GM23338 (cell line): Measurements from ENCODE around the gene FBLN2. TPM values are rescaled to one million over a fixed set of nuclear protein-coding genes. Genes with fewer than 3 reads are reported as not detected.

Experiments
- ATAC-seq: fragments of 200-7000 bp; cut with Tn5 transposase; 3 replicates; pipeline ENCODE4 v1.9.1; 2020
- DNase-seq: peaks from one replicate; pipeline ENCODE4 v3.0.0-alpha.2; 2015; ENCODE audit warnings: low spot score
- H2AFZ ChIP-seq: fragments of 200-600 bp; sonication (generic); 2 replicates; pipeline ENCODE4 v1.8.0; 2016; ENCODE audit warnings: antibody characterized with exemption, mild to moderate bottlenecking, moderate library complexity
- H3F3A ChIP-seq: fragments of 200-600 bp; sonication (generic); replicated peaks from 2 replicates; pipeline ENCODE4 v1.8.0; 2017; ENCODE audit warnings: antibody characterized with exemption, mixed run types, low read depth
- H3K27ac ChIP-seq: fragments of 200-600 bp; sonication (generic); 2 replicates; pipeline ENCODE4 v1.6.1; 2016; ENCODE audit warnings: low read depth
- H3K27me3 ChIP-seq: fragments of 200-600 bp; sonication (generic); 2 replicates; pipeline ENCODE4 v1.8.0; 2016; ENCODE audit warnings: mild to moderate bottlenecking, mixed run types, moderate library complexity; ENCODE audit not compliant: insufficient read depth
- H3K36me3 ChIP-seq: fragments of 200-600 bp; sonication (generic); 2 replicates; pipeline ENCODE4 v1.8.0; 2016; ENCODE audit warnings: mild to moderate bottlenecking; ENCODE audit not compliant: insufficient read depth
- H3K4me1 ChIP-seq: fragments of 200-600 bp; sonication (generic); 2 replicates; pipeline ENCODE4 v1.8.0; 2016; ENCODE audit warnings: mild to moderate bottlenecking, moderate library complexity; ENCODE audit not compliant: insufficient read depth
- H3K4me2 ChIP-seq: fragments of 200-600 bp; sonication (generic); 2 replicates; pipeline ENCODE4 v1.7.1; 2017; ENCODE audit warnings: mixed run types
- H3K4me3 ChIP-seq: fragments of 200-600 bp; sonication (generic); 2 replicates; pipeline ENCODE4 v1.6.1; 2016; ENCODE audit warnings: mixed run types
- H3K79me2 ChIP-seq: fragments of 200-600 bp; sonication (generic); replicated peaks from 2 replicates; pipeline ENCODE4 v1.8.0; 2017; ENCODE audit warnings: mild to moderate bottlenecking; ENCODE audit not compliant: insufficient read depth
- H3K9me2 ChIP-seq: fragments of 200-600 bp; sonication (generic); 2 replicates; pipeline ENCODE4 v1.8.0; 2017; ENCODE audit not compliant: insufficient read depth
- H4K20me1 ChIP-seq: fragments of 200-600 bp; sonication (generic); replicated peaks from 2 replicates; pipeline ENCODE4 v1.8.0; 2017; ENCODE audit warnings: mild to moderate bottlenecking; ENCODE audit not compliant: insufficient read depth
- H3K27ac Mint-ChIP-seq: 2 replicates; pipeline ENCODE4 v1.8.0; 2020; ENCODE audit warnings: inconsistent platforms, mild to moderate bottlenecking, moderate library complexity, mixed read lengths
- H3K27me3 Mint-ChIP-seq: 3 replicates; pipeline ENCODE4 v1.8.0; 2022; ENCODE audit warnings: low read depth, mild to moderate bottlenecking, moderate library complexity, mixed read lengths, inconsistent platforms; ENCODE audit not compliant: insufficient read depth, poor library complexity
- H3K36me3 Mint-ChIP-seq: 3 replicates; pipeline ENCODE4 v1.8.0; 2021; ENCODE audit warnings: low read depth, mild to moderate bottlenecking, inconsistent platforms, moderate library complexity, mixed read lengths
- H3K4me1 Mint-ChIP-seq: 3 replicates; pipeline ENCODE4 v1.8.0; 2020; ENCODE audit warnings: mild to moderate bottlenecking, inconsistent platforms, mixed read lengths
- H3K4me3 Mint-ChIP-seq: 3 replicates; pipeline ENCODE4 v1.8.0; 2021; ENCODE audit warnings: moderate library complexity, mild to moderate bottlenecking, inconsistent platforms, mixed read lengths
- H3K9me3 Mint-ChIP-seq: 3 replicates; pipeline ENCODE4 v1.8.0; 2020; ENCODE audit warnings: moderate library complexity, mild to moderate bottlenecking, inconsistent platforms, mixed read lengths
- NANOG ChIP-seq: IDR thresholded peaks from 2 replicates; pipeline ENCODE4 v1.6.1; 2016; ENCODE audit warnings: antibody characterized with exemption, borderline replicate concordance
- REST ChIP-seq: IDR thresholded peaks from one replicate; pipeline ENCODE4 v1.6.1; 2018; ENCODE audit warnings: antibody characterized with exemption; ENCODE audit not compliant: unreplicated experiment
- ZNF462 ChIP-seq: fragments of 250-450 bp; sonication (Bioruptor Pico); IDR thresholded peaks from 2 replicates; pipeline ENCODE4 v1.5.0; 2020; ENCODE audit warnings: mild to moderate bottlenecking, moderate library complexity
- polyA plus RNA-seq: library from polyadenylated mRNA; unstranded; fragments of >200 nt; fragmentation: Nextera tagmentation; extraction: Ambion mirVana; gene quantifications from 2 replicates; pipeline ENCODE4 v1.2.1, GENCODE V29; 2016
- total RNA-seq: library from RNA; depleted of rRNA; stranded (reverse); fragments of >200 nt; shearing (Covaris generic); gene quantifications from 2 replicates; pipeline ENCODE4 v1.2.3, GENCODE V29; 2014

Gene FBLN2
- total and polyA plus RNA-seq, 2 experiments from 2014 or later: 18.8 to 26.8 TPM

- no peak for TF ChIP-seq ZNF462
Observed at GRCh38 chr3:13513051-13513912, 35.6 kb upstream of the FBLN2 start (continued).

GRCh38 chr3:13513913-13514517, 34.9 kb upstream of the FBLN2 start:
- H3K36me3 Mint-ChIP-seq: no peaks in the 10 kb centered on the region
- Histone ChIP-seq H3K27ac (no peak overlapping the region), H3K79me2 (no peaks in the 10 kb centered on the region), H3K4me2 (no peak overlapping the region), H3K36me3 (no peaks in the 10 kb centered on the region), H3F3A (no peaks in the 10 kb centered on the region), H2AFZ (no peak overlapping the region), H3K27me3 (no peaks in the 10 kb centered on the region), H3K4me1 (no peaks in the 10 kb centered on the region), H3K4me3 (no peak overlapping the region), H3K9me2 (no peaks in the 10 kb centered on the region), H4K20me1 (no peaks in the 10 kb centered on the region)
- DNase-seq (no peak), ATAC-seq (no peak)
- no peak overlapping the region for H3K27ac Mint-ChIP-seq
- peaks cover 13% of the 10 kb centered on the region for H3K27me3 Mint-ChIP-seq
- no peak overlapping the region for H3K4me3 Mint-ChIP-seq
- H3K4me1 Mint-ChIP-seq: no peaks in the 10 kb centered on the region; the same call in 2 of the 3 replicates
- no peaks in the 10 kb centered on the region; the same call in 2 of the 3 replicates for H3K9me3 Mint-ChIP-seq
- TF ChIP-seq ZNF462 (no peak), NANOG (no peak), REST (no peak)
